Transverse colon (tissue), 4 donors: Measurements from ENCODE around the gene OR6B3.

ENCODE experiments used
- EP300 ChIP-seq: sonication (generic); formaldehyde crosslinking; IDR thresholded peaks from one replicate; pipeline ENCODE4 v1.6.1; 2017; ENCODE audit warnings: antibody characterized with exemption, low read depth
- POLR2A ChIP-seq: fragments of 450-650 bp; IDR thresholded peaks from one replicate; pipeline ENCODE4 v1.6.1; 2016; ENCODE audit warnings: antibody characterized with exemption, mild to moderate bottlenecking, moderate library complexity
- POLR2AphosphoS5 ChIP-seq, 3 donors: sonication (generic); formaldehyde crosslinking; IDR thresholded peaks; one replicate each; pipeline ENCODE4 v1.6.1; 2016; ENCODE audit warnings: antibody characterized with exemption in 3 of 3
- TF ChIP-seq, protein P1 (sequence below), 5 experiments: fragments of 200-600 bp in 3 of 5; fragments of 450-650 bp in 2 of 5; sonication (generic) in 3 of 5; IDR thresholded peaks; 1 replicate in 2 of 5; 2 replicates in 3 of 5; pipeline ENCODE4 v1.5.1; 2016 to 2017; ENCODE audit warnings: antibody characterized with exemption in 5 of 5, inconsistent platforms in 3 of 5, mild to moderate bottlenecking in 2 of 5, moderate library complexity in 1 of 5

DNA sequence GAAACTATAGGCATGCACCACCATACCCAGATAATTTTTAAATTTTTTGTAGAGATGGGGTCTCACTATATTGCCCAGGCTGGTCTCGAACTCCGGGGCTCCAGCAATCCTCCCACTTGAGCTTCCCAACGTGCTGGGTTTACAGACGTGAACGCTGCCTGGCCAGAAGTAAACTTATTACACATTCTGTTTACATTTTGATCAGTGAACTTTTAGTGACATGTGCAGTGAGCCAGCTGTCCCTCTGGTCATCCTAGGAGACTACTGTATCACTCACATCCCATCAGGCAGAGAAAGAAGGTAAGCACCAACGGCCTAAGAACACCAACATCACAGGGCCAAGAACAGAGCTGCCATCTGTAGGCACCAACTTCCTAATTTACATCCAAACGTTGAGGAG, 50.3 kb downstream of the OR6B3 start:
- TF ChIP-seq, protein P1, sequence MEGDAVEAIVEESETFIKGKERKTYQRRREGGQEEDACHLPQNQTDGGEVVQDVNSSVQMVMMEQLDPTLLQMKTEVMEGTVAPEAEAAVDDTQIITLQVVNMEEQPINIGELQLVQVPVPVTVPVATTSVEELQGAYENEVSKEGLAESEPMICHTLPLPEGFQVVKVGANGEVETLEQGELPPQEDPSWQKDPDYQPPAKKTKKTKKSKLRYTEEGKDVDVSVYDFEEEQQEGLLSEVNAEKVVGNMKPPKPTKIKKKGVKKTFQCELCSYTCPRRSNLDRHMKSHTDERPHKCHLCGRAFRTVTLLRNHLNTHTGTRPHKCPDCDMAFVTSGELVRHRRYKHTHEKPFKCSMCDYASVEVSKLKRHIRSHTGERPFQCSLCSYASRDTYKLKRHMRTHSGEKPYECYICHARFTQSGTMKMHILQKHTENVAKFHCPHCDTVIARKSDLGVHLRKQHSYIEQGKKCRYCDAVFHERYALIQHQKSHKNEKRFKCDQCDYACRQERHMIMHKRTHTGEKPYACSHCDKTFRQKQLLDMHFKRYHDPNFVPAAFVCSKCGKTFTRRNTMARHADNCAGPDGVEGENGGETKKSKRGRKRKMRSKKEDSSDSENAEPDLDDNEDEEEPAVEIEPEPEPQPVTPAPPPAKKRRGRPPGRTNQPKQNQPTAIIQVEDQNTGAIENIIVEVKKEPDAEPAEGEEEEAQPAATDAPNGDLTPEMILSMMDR (IDR thresholded peaks at IDR 0.05) = no peak
- no peak for TF ChIP-seq POLR2AphosphoS5 (IDR thresholded peaks at IDR 0.05)
- no peak for TF ChIP-seq EP300
- TF ChIP-seq POLR2A = no peak
